Neuronal stem cell (in vitro differentiated cells): ENCODE data around the gene DSCAM.

Source experiments
- DNase-seq: peaks from one replicate; pipeline ENCODE4 v3.0.0-alpha.2; 2013; ENCODE audit warnings: low spot score
- H2AFZ ChIP-seq: one replicate; pipeline ENCODE4 v1.6.1; 2013; ENCODE audit warnings: mild to moderate bottlenecking, low read length, inconsistent platforms
- H2AK5ac ChIP-seq: 2 replicates; pipeline ENCODE4 v1.6.1; 2013; ENCODE audit warnings: low read depth, mild to moderate bottlenecking, inconsistent platforms, low read length, moderate library complexity, mixed read lengths
- H2BK120ac ChIP-seq: 2 replicates; pipeline ENCODE4 v1.6.1; 2013; ENCODE audit warnings: low read depth, mild to moderate bottlenecking, inconsistent platforms, low read length, moderate library complexity, mixed read lengths
- H2BK12ac ChIP-seq: one replicate; pipeline ENCODE4 v1.6.1; 2013; ENCODE audit warnings: low read length, inconsistent platforms
- H2BK15ac ChIP-seq: 2 replicates; pipeline ENCODE4 v1.6.1; 2013; ENCODE audit warnings: mild to moderate bottlenecking, low read length, inconsistent platforms, mixed read lengths
- H2BK5ac ChIP-seq: one replicate; pipeline ENCODE4 v1.6.1; 2013; ENCODE audit warnings: inconsistent platforms, mild to moderate bottlenecking, low read length, moderate library complexity
- H3K14ac ChIP-seq: one replicate; pipeline ENCODE4 v1.6.1; 2013; ENCODE audit warnings: low read length, inconsistent platforms
- H3K18ac ChIP-seq: 2 replicates; pipeline ENCODE4 v1.6.1; 2013; ENCODE audit warnings: low read length, inconsistent platforms
- H3K23ac ChIP-seq: 2 replicates; pipeline ENCODE4 v1.6.1; 2013; ENCODE audit warnings: low read depth, mild to moderate bottlenecking, mixed read lengths, low read length, inconsistent platforms; ENCODE audit not compliant: poor library complexity
- H3K27ac ChIP-seq: replicated peaks from 3 replicates; pipeline ENCODE4 v1.5.1; 2013; ENCODE audit warnings: low read length, inconsistent platforms
- H3K27me3 ChIP-seq, 3 experiments: 2 replicates each; pipeline ENCODE4 v1.6.1; 2013; ENCODE audit warnings: low read length in 3 of 3, mild to moderate bottlenecking in 2 of 3, inconsistent platforms in 1 of 3, low read depth in 1 of 3, mixed read lengths in 1 of 3, moderate library complexity in 1 of 3; ENCODE audit not compliant: control insufficient read depth in 3 of 3, insufficient read depth in 3 of 3
- H3K36me3 ChIP-seq, 2 donors: replicated peaks in 1 of 2; 2 replicates each; pipeline ENCODE4 v1.6.1; 2013; ENCODE audit warnings: low read length in 2 of 2; ENCODE audit not compliant: control insufficient read depth in 2 of 2, insufficient read depth in 2 of 2
- H3K4ac ChIP-seq: 2 replicates; pipeline ENCODE4 v1.6.1; 2013; ENCODE audit warnings: inconsistent platforms, mild to moderate bottlenecking, low read length, moderate library complexity
- H3K4me1 ChIP-seq, 2 donors: 1 replicate in 1 of 2; 2 replicates in 1 of 2; pipeline ENCODE4 v1.6.1; 2013; ENCODE audit warnings: low read length in 2 of 2, low read depth in 1 of 2; ENCODE audit not compliant: control insufficient read depth in 2 of 2, insufficient read depth in 1 of 2
- H3K4me2 ChIP-seq: one replicate; pipeline ENCODE4 v1.6.1; 2013; ENCODE audit warnings: mild to moderate bottlenecking, low read length, inconsistent platforms; ENCODE audit not compliant: insufficient read depth, poor library complexity, severe bottlenecking
- H3K4me3 ChIP-seq, 2 donors: 2 replicates each; pipeline ENCODE4 v1.5.1; 2013; ENCODE audit warnings: low read length in 2 of 2, mild to moderate bottlenecking in 2 of 2, inconsistent platforms in 1 of 2, moderate library complexity in 1 of 2
- H3K79me1 ChIP-seq: one replicate; pipeline ENCODE4 v1.6.1; 2013; ENCODE audit warnings: low read depth, mild to moderate bottlenecking, inconsistent platforms, low read length, moderate library complexity
- H3K9ac ChIP-seq: one replicate; pipeline ENCODE4 v1.6.1; 2013; ENCODE audit warnings: mild to moderate bottlenecking, low read depth, low read length, inconsistent platforms; ENCODE audit not compliant: poor library complexity
- H3K9me3 ChIP-seq, 2 donors: replicated peaks in 1 of 2; 2 replicates each; pipeline versions ENCODE3 to v1.6.1; 2013; ENCODE audit warnings: low read length in 2 of 2, mild to moderate bottlenecking in 2 of 2, inconsistent platforms in 1 of 2, low read depth in 1 of 2, mixed read lengths in 1 of 2, moderate library complexity in 1 of 2; ENCODE audit not compliant: control insufficient read depth in 2 of 2, insufficient read depth in 1 of 2
- H4K8ac ChIP-seq: one replicate; pipeline ENCODE4 v1.6.1; 2013; ENCODE audit warnings: low read depth, mild to moderate bottlenecking, inconsistent platforms, low read length, moderate library complexity
- H4K91ac ChIP-seq: one replicate; pipeline ENCODE4 v1.6.1; 2013; ENCODE audit warnings: low read length, low read depth, mild to moderate bottlenecking, inconsistent platforms; ENCODE audit not compliant: poor library complexity
- WGBS, 2 donors: extraction: QIAGEN DNeasy Blood & Tissue Kit; methylation state at CpG; one replicate each; pipeline ENCODE4 v1.1.7; 2013; ENCODE audit warnings: missing lambda C conversion rate in 2 of 2, mixed read lengths in 1 of 2; ENCODE audit not compliant: insufficient read length in 2 of 2, insufficient replicate concordance in 1 of 2; ENCODE audit errors: extremely low coverage in 2 of 2; 5-methylcytosine and 5-hydroxymethylcytosine counted together

The DSCAM gene

GRCh38 chr21:40210251-40210650, 636.7 kb downstream of the DSCAM start:
- Histone ChIP-seq H3K4ac (no peak overlapping the region), H3K27me3 (no peaks in the 10 kb centered on the region), H2AK5ac (no peak overlapping the region), H2BK15ac (no peak overlapping the region), H2AFZ (no peak overlapping the region), H3K79me1 (no peaks in the 10 kb centered on the region), H3K9me3 (no peaks in the 10 kb centered on the region), H3K18ac (no peak overlapping the region), H3K23ac (no peak overlapping the region), H3K4me3 (no peak overlapping the region), H2BK120ac (no peak overlapping the region), H4K91ac (no peak overlapping the region), H3K4me2 (no peak overlapping the region), H3K9ac (no peak overlapping the region), H4K8ac (no peak overlapping the region), H3K36me3 (no peaks in the 10 kb centered on the region), H2BK12ac (no peak overlapping the region), H3K14ac (no peak overlapping the region), H3K4me1 (peaks cover 0 to 16% of the 10 kb centered on the region in 2 donors), H3K27ac (no peak overlapping the region), H2BK5ac (no peak overlapping the region)
- DNase-seq: no peak
- no CpG with 5 or more reads among the region's 2 CpGs for WGBS, 2 donors

GRCh38 chr21:40208948-40209345, 638.0 kb downstream of the DSCAM start:
- peak overlapping the region; percentile 39 for H2AFZ ChIP-seq
- peak overlapping the region in 1 of 2 donors; percentile 65 for H3K4me3 ChIP-seq
- no peaks in the 10 kb centered on the region for H3K27me3 ChIP-seq
- H2AK5ac ChIP-seq: no peak overlapping the region
- H3K4me1 ChIP-seq: peaks cover 2 to 16% of the 10 kb centered on the region in 2 donors
- H4K91ac ChIP-seq: no peak overlapping the region
- no peaks in the 10 kb centered on the region for H3K9me3 ChIP-seq
- H2BK15ac ChIP-seq: no peak overlapping the region
- H2BK12ac ChIP-seq: no peak overlapping the region
- H2BK120ac ChIP-seq: no peak overlapping the region
- H2BK5ac ChIP-seq: no peak overlapping the region
- H3K27ac ChIP-seq: no peak overlapping the region
- no peak overlapping the region for H3K9ac ChIP-seq
- DNase-seq: no peak
- no peak overlapping the region for H3K4ac ChIP-seq
- H3K23ac ChIP-seq: no peak overlapping the region
- H4K8ac ChIP-seq: no peak overlapping the region
- no CpG with 5 or more reads among the region's 5 CpGs for WGBS, 2 donors
- H3K18ac ChIP-seq: no peak overlapping the region
- H3K4me2 ChIP-seq: no peak overlapping the region
- no peaks in the 10 kb centered on the region for H3K36me3 ChIP-seq
- no peaks in the 10 kb centered on the region for H3K79me1 ChIP-seq
- no peak overlapping the region for H3K14ac ChIP-seq

- H3K18ac ChIP-seq: peak overlapping the region; percentile 16
- H2AFZ ChIP-seq: peak overlapping the region; percentile 39
- no peak overlapping the region for H3K14ac ChIP-seq
- H2BK5ac ChIP-seq: no peak overlapping the region
- no peak overlapping the region for H3K9ac ChIP-seq
- no peak overlapping the region for H4K8ac ChIP-seq
- peaks cover 2 to 16% of the 10 kb centered on the region in 2 donors for H3K4me1 ChIP-seq
- H3K4me2 ChIP-seq: no peak overlapping the region
- H4K91ac ChIP-seq: no peak overlapping the region
- no peak overlapping the region for H3K27ac ChIP-seq
- no peak for DNase-seq
- no peak overlapping the region for H3K4ac ChIP-seq
- no peaks in the 10 kb centered on the region for H3K36me3 ChIP-seq
- no peak overlapping the region for H3K4me3 ChIP-seq
- H3K23ac ChIP-seq: no peak overlapping the region
- no CpG with 5 or more reads among the region's 9 CpGs for WGBS, 2 donors
- H3K27me3 ChIP-seq: no peaks in the 10 kb centered on the region
- no peak overlapping the region for H2AK5ac ChIP-seq
- no peak overlapping the region for H2BK12ac ChIP-seq
- H3K9me3 ChIP-seq: no peaks in the 10 kb centered on the region
- H3K79me1 ChIP-seq: no peaks in the 10 kb centered on the region
- no peak overlapping the region for H2BK120ac ChIP-seq
- H2BK15ac ChIP-seq: no peak overlapping the region
These were observed 638.6 kb downstream of the DSCAM start for GRCh38 chr21:40208206-40208947.

GRCh38 chr21:40200946-40201345, 646.0 kb downstream of the DSCAM start:
- no peak overlapping the region for H3K4me2 ChIP-seq
- H2AFZ ChIP-seq: no peak overlapping the region
- no peak for DNase-seq
- no peaks in the 10 kb centered on the region for H3K9me3 ChIP-seq
- H2BK5ac ChIP-seq: no peak overlapping the region
- no peak overlapping the region for H2BK120ac ChIP-seq
- H3K36me3 ChIP-seq: no peaks in the 10 kb centered on the region
- H3K23ac ChIP-seq: no peak overlapping the region
- H4K8ac ChIP-seq: no peak overlapping the region
- no peak overlapping the region for H3K27ac ChIP-seq
- no peak overlapping the region for H3K18ac ChIP-seq
- peaks cover 0 to 2% of the 10 kb centered on the region in 2 donors for H3K4me1 ChIP-seq
- no peaks in the 10 kb centered on the region for H3K27me3 ChIP-seq
- no peak overlapping the region for H2BK12ac ChIP-seq
- H2BK15ac ChIP-seq: no peak overlapping the region
- no CpG with 5 or more reads among the region's 2 CpGs for WGBS, 2 donors
- H2AK5ac ChIP-seq: no peak overlapping the region
- no peaks in the 10 kb centered on the region for H3K79me1 ChIP-seq
- H3K9ac ChIP-seq: no peak overlapping the region
- no peak overlapping the region for H3K4ac ChIP-seq
- H3K4me3 ChIP-seq: no peak overlapping the region
- H4K91ac ChIP-seq: no peak overlapping the region
- H3K14ac ChIP-seq: no peak overlapping the region
